A549 (cell line): ENCODE results near the gene B9D1. TPM values are rescaled to one million over a fixed set of nuclear protein-coding genes. Genes with fewer than 3 reads are reported as not detected.

ENCODE experiments used
- ATAC-seq, 2 experiments: fragments of 200-7000 bp in 1 of 2; fragments of >200 bp in 1 of 2; cut with Nextera tagmentation in 1 of 2; cut with Tn5 transposase in 1 of 2; 3 replicates each; pipeline versions ENCODE4 v1.8.0 to v1.9.1; 2018 to 2020; ENCODE audit warnings: mild to moderate bottlenecking in 1 of 2, moderate library complexity in 1 of 2
- CTCF ChIA-PET: fragments of 300-600 bp; sonication (Branson Sonifier 250); formaldehyde crosslinking; extraction: SDS; loops from one replicate; lab custom pipeline; 2021; ENCODE audit warnings: antibody characterized with exemption, inconsistent platforms; lab: Yijun Ruan, JAX
- POLR2A ChIA-PET: fragments of 350-600 bp; formaldehyde crosslinking; extraction: SDS; loops from one replicate; lab custom pipeline; 2021; ENCODE audit warnings: antibody characterized with exemption, inconsistent platforms; lab: Yijun Ruan, JAX
- DNase-seq, 2 experiments: peaks; one replicate each; pipeline versions ENCODE4 v3.0.0 to v3.0.0-alpha.2; 2011 to 2016; ENCODE audit warnings: low read depth in 1 of 2, low spot score in 1 of 2
- FAIRE-seq: peaks from 2 replicates; lab custom pipeline; 2011; peaks lifted over from hg19 to GRCh38; lab: Jason Lieb, UNC
- H3K27ac ChIP-seq, 2 experiments: fragments of >200 bp; sonication (Bioruptor Twin); formaldehyde crosslinking; 3 replicates each; pipeline ENCODE4 v1.5.1; 2016 to 2017
- H3K4me1 ChIP-seq: fragments of >200 bp; sonication (Bioruptor Twin); formaldehyde crosslinking; 3 replicates; pipeline ENCODE4 v1.6.1; 2016
- H3K4me2 ChIP-seq: fragments of >200 bp; sonication (Bioruptor Twin); formaldehyde crosslinking; 3 replicates; pipeline ENCODE4 v1.6.1; 2016
- H3K4me3 ChIP-seq: fragments of >200 bp; sonication (Bioruptor Twin); formaldehyde crosslinking; 3 replicates; pipeline ENCODE4 v1.5.1; 2016
- H3K9me3 ChIP-seq: fragments of >200 bp; sonication (Bioruptor Twin); formaldehyde crosslinking; 3 replicates; pipeline ENCODE4 v1.6.1; 2016
- ATOH8 ChIP-seq: fragments of 250-450 bp; sonication (Bioruptor Pico); IDR thresholded peaks from 2 replicates; pipeline ENCODE4 v1.5.0; 2020; ENCODE audit warnings: low read depth, mild to moderate bottlenecking, moderate library complexity
- BCL3 ChIP-seq: fragments of >200 bp; sonication (Bioruptor Twin); formaldehyde crosslinking; IDR thresholded peaks from 3 replicates; pipeline ENCODE4 v1.6.1; 2016
- CBX2 ChIP-seq: fragments of 200-600 bp; sonication (generic); IDR thresholded peaks from 2 replicates; pipeline ENCODE4 v1.6.1; 2016; ENCODE audit warnings: low read depth, mild to moderate bottlenecking, borderline replicate concordance
- CEBPB ChIP-seq, 2 experiments: fragments of >200 bp in 1 of 2; sonication (Bioruptor Twin) in 1 of 2; formaldehyde crosslinking in 1 of 2; IDR thresholded peaks; 2 replicates each; pipeline ENCODE4 v1.6.1; 2012 to 2016
- CHD4 ChIP-seq: fragments of 200-600 bp; sonication (generic); IDR thresholded peaks from 2 replicates; pipeline ENCODE4 v1.6.1; 2016; ENCODE audit warnings: antibody characterized with exemption, mild to moderate bottlenecking, borderline replicate concordance
- CTCF ChIP-seq: fragments of >200 bp; sonication (Bioruptor Twin); formaldehyde crosslinking; IDR thresholded peaks from 3 replicates; pipeline ENCODE4 v1.5.1; 2016
- E2F6 ChIP-seq: IDR thresholded peaks from 2 replicates; pipeline ENCODE4 v1.6.1; 2012; ENCODE audit warnings: low read depth, borderline replicate concordance
- EP300 ChIP-seq, 2 experiments: fragments of >200 bp; sonication (Bioruptor Twin); formaldehyde crosslinking; IDR thresholded peaks; 2 replicates in 1 of 2; 3 replicates in 1 of 2; pipeline ENCODE4 v1.6.1; 2016 to 2017
- ESRRA ChIP-seq: fragments of 150-350 bp; IDR thresholded peaks from 2 replicates; pipeline ENCODE4 v1.6.1; 2014; ENCODE audit warnings: mild to moderate bottlenecking, low read length, borderline replicate concordance
- FOXS1 ChIP-seq: fragments of 250-450 bp; sonication (Bioruptor Pico); IDR thresholded peaks from 2 replicates; pipeline ENCODE4 v1.5.0; 2020; ENCODE audit warnings: mild to moderate bottlenecking, moderate library complexity
- GATA3 ChIP-seq: IDR thresholded peaks from 2 replicates; pipeline ENCODE4 v1.6.1; 2012; ENCODE audit warnings: borderline replicate concordance
- HDAC2 ChIP-seq: fragments of 200-600 bp; sonication (generic); IDR thresholded peaks from 2 replicates; pipeline ENCODE4 v1.6.1; 2016
- HES2 ChIP-seq: fragments of >200 bp; sonication (Bioruptor Twin); formaldehyde crosslinking; IDR thresholded peaks from 2 replicates; pipeline ENCODE4 v1.6.1; 2016
- HEYL ChIP-seq: fragments of 250-450 bp; sonication (Bioruptor Pico); IDR thresholded peaks from 2 replicates; pipeline ENCODE4 v1.8.0; 2021; ENCODE audit warnings: mild to moderate bottlenecking, moderate library complexity
- HMGXB4 ChIP-seq: fragments of 250-450 bp; sonication (Bioruptor Pico); IDR thresholded peaks from 2 replicates; pipeline ENCODE4 v1.5.0; 2021; ENCODE audit warnings: mild to moderate bottlenecking, moderate library complexity, borderline replicate concordance
- JUNB ChIP-seq: fragments of >200 bp; sonication (Bioruptor Twin); formaldehyde crosslinking; IDR thresholded peaks from 2 replicates; pipeline ENCODE4 v1.6.1; 2016
- KDM5A ChIP-seq: fragments of 200-600 bp; sonication (generic); IDR thresholded peaks from 2 replicates; pipeline ENCODE4 v1.6.1; 2016; ENCODE audit warnings: antibody characterized with exemption, mild to moderate bottlenecking
- MAZ ChIP-seq: fragments of 150-350 bp; IDR thresholded peaks from 2 replicates; pipeline ENCODE4 v1.6.1; 2014; ENCODE audit warnings: antibody characterized with exemption, low read depth, low read length, borderline replicate concordance
- NPAS2 ChIP-seq: fragments of 250-450 bp; sonication (Bioruptor Pico); IDR thresholded peaks from 2 replicates; pipeline ENCODE4 v1.8.0; 2022; ENCODE audit warnings: mild to moderate bottlenecking, moderate library complexity, borderline replicate concordance
- PHF8 ChIP-seq: fragments of 200-600 bp; sonication (generic); IDR thresholded peaks from 2 replicates; pipeline ENCODE4 v1.6.1; 2016; ENCODE audit warnings: low read depth, mild to moderate bottlenecking, antibody characterized with exemption, moderate library complexity, borderline replicate concordance
- SMC3 ChIP-seq: fragments of >200 bp; sonication (Bioruptor Twin); formaldehyde crosslinking; IDR thresholded peaks from 3 replicates; pipeline ENCODE4 v1.6.1; 2018; ENCODE audit warnings: inconsistent platforms
- SREBF2 ChIP-seq: fragments of 450-650 bp; IDR thresholded peaks from 2 replicates; pipeline ENCODE4 v1.6.1; 2014; ENCODE audit warnings: mild to moderate bottlenecking, moderate library complexity
- TFCP2L1 ChIP-seq: fragments of 250-450 bp; sonication (Bioruptor Pico); IDR thresholded peaks from 2 replicates; pipeline ENCODE4 v1.5.0; 2021; ENCODE audit warnings: mild to moderate bottlenecking
- TP53 ChIP-seq: fragments of 250-450 bp; sonication (Bioruptor Pico); IDR thresholded peaks from 2 replicates; pipeline ENCODE4 v1.5.0; 2021; ENCODE audit warnings: mild to moderate bottlenecking, moderate library complexity
- USF2 ChIP-seq: fragments of 450-650 bp; IDR thresholded peaks from 2 replicates; pipeline ENCODE4 v1.6.1; 2014; ENCODE audit warnings: antibody characterized with exemption
- ZC3H11A ChIP-seq: fragments of 450-650 bp; IDR thresholded peaks from 2 replicates; pipeline ENCODE4 v1.6.1; 2014; ENCODE audit warnings: antibody characterized with exemption, mild to moderate bottlenecking
- WGBS: methylation state at CpG from one replicate; pipeline ENCODE4 v1.1.6; 2017; ENCODE audit errors: missing lambda C conversion rate; 5-methylcytosine and 5-hydroxymethylcytosine counted together
- polyA plus RNA-seq, 4 experiments: library from polyadenylated mRNA; depleted of rRNA in 3 of 4; stranded (reverse); fragments of >200 nt; fragmentation: RNase III in 1 of 4; extraction: RNeasy Plus Mini Kit Qiagen cat#74134 plus additional on column Dnase treatment in 1 of 4; gene quantifications; 2 replicates in 3 of 4; 3 replicates in 1 of 4; pipeline ENCODE4 v1.2.3, GENCODE V29; 2011 to 2017

Gene B9D1
- polyA plus RNA-seq, 2 of the 4 experiments (the other 2 are of a cell fraction), result 48.2 to 60.6 TPM

GRCh38 chr17:19361944-19362276, 613 bp downstream of the B9D1 start:
- ATAC-seq (no peak), DNase-seq (peak in 1 of 2 experiments; percentile 40), FAIRE-seq (no peak)
- Histone ChIP-seq H3K27ac (peak overlapping the region; percentile 94 to 96), H3K9me3 (no peaks in the 10 kb centered on the region), H3K4me3 (peak overlapping the region; percentile 82), H3K4me1 (peaks cover 16% of the 10 kb centered on the region; the same call in 2 of the 3 replicates), H3K4me2 (peak overlapping the region; percentile 95)
- POLR2A ChIA-PET, result interaction anchor here (1.6 to 2.0 kb wide), 5 partner anchors 8 to 400 kb away, joined by 5 to 32 read pairs (median 8); partner anchors contain the start of gene MAPK7
- CTCF ChIA-PET, result interaction anchor here (0.6 to 14.6 kb wide), 38 partner anchors 8 to 409 kb away, joined by 3 to 362 read pairs (median 10); partner anchors contain the start of genes EPN2, MAPK7 and RNF112
- no peak for TF ChIP-seq MAZ
- TF ChIP-seq CTCF, result no peak
- no peak for TF ChIP-seq CBX2
- no peak for TF ChIP-seq HEYL (CRISPR knock-in tag)
- TF ChIP-seq PHF8, result no peak
- TF ChIP-seq BCL3, result no peak
- no peak for TF ChIP-seq USF2
- no peak for TF ChIP-seq CHD4
- TF ChIP-seq KDM5A, result no peak
- TF ChIP-seq E2F6, result no peak
- TF ChIP-seq ESRRA, result no peak
- TF ChIP-seq HDAC2, result no peak
- TF ChIP-seq GATA3, result no peak; the same call in 1 of the 2 replicates
- no peak for TF ChIP-seq FOXS1 (CRISPR knock-in tag)
- no peak; the same call in 1 of the 2 replicates for TF ChIP-seq ZC3H11A
- no peak for TF ChIP-seq ATOH8 (CRISPR knock-in tag)
- no peak for TF ChIP-seq JUNB
- 11% methylated on average over 16 of the region's 16 CpGs for WGBS

GRCh38 chr17:19361326-19361725, 1.2 kb downstream of the B9D1 start:
- FAIRE-seq, result no peak
- no peak for TF ChIP-seq KDM5A
- no peak for TF ChIP-seq CEBPB (IDR thresholded peaks at IDR 0.05)
- no peak for TF ChIP-seq USF2
- no peak for TF ChIP-seq ESRRA
- no peak for TF ChIP-seq E2F6
- no peak for TF ChIP-seq SMC3
- no peak for TF ChIP-seq TP53
- no peak for TF ChIP-seq SREBF2
- no peak for TF ChIP-seq CBX2
- TF ChIP-seq EP300 (IDR thresholded peaks at IDR 0.05), result no peak
- TF ChIP-seq HMGXB4 (CRISPR knock-in tag), result no peak
- TF ChIP-seq NPAS2 (CRISPR knock-in tag), result no peak
- no peak for TF ChIP-seq TFCP2L1
- TF ChIP-seq HES2, result no peak

More at GRCh38 chr17:19361326-19361725, 1.2 kb downstream of the B9D1 start:
- 86% methylated on average over 6 of the region's 6 CpGs for WGBS
- Histone ChIP-seq H3K9me3 (no peaks in the 10 kb centered on the region), H3K4me3 (peak overlapping the region; percentile 82), H3K4me1 (peaks cover 16% of the 10 kb centered on the region; the same call in 2 of the 3 replicates), H3K4me2 (peak overlapping the region; percentile 95), H3K27ac (peak overlapping the region; percentile 94 to 96)
- POLR2A ChIA-PET, result interaction anchor here (0.6 kb wide), 1 partner anchor 50 kb away, joined by 3 read pairs; no protein-coding TSS in a partner anchor
- CTCF ChIA-PET, result interaction anchor here (0.6 to 14.6 kb wide), 9 partner anchors 12 to 310 kb away, joined by 3 to 362 read pairs (median 20); partner anchors contain the start of genes MAPK7 and RNF112
- ATAC-seq (no peak), DNase-seq (no peak)
